Tibial nerve (tissue), 4 donors: ENCODE measurements around the gene FAM78A.

Experiments used
- EP300 ChIP-seq, 2 donors: sonication (generic); formaldehyde crosslinking; IDR thresholded peaks; one replicate each; pipeline ENCODE4 v1.6.1; 2017; ENCODE audit warnings: antibody characterized with exemption in 2 of 2, mild to moderate bottlenecking in 1 of 2
- POLR2A ChIP-seq, 2 donors: fragments of 450-650 bp; IDR thresholded peaks; one replicate each; pipeline ENCODE4 v1.6.1; 2017; ENCODE audit warnings: antibody characterized with exemption in 2 of 2, mild to moderate bottlenecking in 2 of 2, moderate library complexity in 2 of 2
- TF ChIP-seq, protein P1 (sequence below), 5 experiments: fragments of 200-600 bp in 3 of 5; fragments of 450-650 bp in 2 of 5; sonication (generic) in 3 of 5; IDR thresholded peaks; one replicate each; pipeline ENCODE4 v1.5.1; 2016 to 2019; ENCODE audit warnings: antibody characterized with exemption in 5 of 5, mild to moderate bottlenecking in 3 of 5, moderate library complexity in 2 of 5

DNA sequence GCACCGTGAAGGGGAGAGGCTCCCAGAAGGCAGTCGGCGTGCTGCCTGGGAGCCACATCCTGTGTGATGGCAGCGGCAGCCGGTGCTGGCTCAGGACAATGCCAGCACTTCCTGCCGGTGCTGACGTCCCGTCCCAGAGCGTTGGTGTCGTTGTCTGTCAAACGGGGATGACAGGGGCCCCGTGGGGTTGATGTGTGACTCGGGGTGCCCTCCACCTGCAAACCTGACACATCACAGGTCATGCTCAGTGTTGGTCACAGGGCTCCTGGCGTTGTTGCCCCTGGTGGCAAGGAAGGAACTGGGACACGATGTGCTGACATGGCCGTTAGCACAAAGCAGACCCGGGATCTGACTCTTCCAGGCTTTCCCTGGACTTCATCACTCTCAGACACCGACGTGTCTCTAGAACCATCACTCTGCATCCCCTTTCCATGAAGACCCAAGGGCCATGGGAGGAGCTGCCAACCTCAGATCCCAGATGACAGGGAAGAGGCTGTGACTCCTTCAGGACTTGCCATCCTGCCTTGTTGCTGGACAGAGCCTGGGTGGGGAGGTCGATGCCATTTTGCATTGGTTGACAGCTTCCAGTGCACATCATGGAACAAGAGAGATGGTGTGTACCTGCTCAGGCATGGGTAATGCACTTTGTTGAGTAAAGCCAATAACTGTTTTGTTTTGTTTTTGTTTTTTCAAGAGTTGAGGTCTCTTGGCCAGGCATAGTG, 34.7 kb upstream of the FAM78A start:
- TF ChIP-seq, protein P1, sequence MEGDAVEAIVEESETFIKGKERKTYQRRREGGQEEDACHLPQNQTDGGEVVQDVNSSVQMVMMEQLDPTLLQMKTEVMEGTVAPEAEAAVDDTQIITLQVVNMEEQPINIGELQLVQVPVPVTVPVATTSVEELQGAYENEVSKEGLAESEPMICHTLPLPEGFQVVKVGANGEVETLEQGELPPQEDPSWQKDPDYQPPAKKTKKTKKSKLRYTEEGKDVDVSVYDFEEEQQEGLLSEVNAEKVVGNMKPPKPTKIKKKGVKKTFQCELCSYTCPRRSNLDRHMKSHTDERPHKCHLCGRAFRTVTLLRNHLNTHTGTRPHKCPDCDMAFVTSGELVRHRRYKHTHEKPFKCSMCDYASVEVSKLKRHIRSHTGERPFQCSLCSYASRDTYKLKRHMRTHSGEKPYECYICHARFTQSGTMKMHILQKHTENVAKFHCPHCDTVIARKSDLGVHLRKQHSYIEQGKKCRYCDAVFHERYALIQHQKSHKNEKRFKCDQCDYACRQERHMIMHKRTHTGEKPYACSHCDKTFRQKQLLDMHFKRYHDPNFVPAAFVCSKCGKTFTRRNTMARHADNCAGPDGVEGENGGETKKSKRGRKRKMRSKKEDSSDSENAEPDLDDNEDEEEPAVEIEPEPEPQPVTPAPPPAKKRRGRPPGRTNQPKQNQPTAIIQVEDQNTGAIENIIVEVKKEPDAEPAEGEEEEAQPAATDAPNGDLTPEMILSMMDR (IDR thresholded peaks at IDR 0.05): no peak
- TF ChIP-seq EP300 (IDR thresholded peaks at IDR 0.05): no peak
- no peak for TF ChIP-seq POLR2A (IDR thresholded peaks at IDR 0.05)
